Skin epidermis (tissue), 12 donors: ENCODE measurements around the gene CDKN1C.
A peak's percentile ranks its signal among the peaks of the same experiment; 100 is the strongest.

Experiments used
- H3K27ac ChIP-seq, 21 experiments: fragments of 200-600 bp; sonication (generic) in 11 of 21; one replicate each; pipeline ENCODE4 v1.5.0; 2020; ENCODE audit warnings: mild to moderate bottlenecking in 3 of 21, inconsistent platforms in 2 of 21, moderate library complexity in 2 of 21
- H3K4me3 ChIP-seq, 7 experiments: fragments of 200-600 bp; sonication (generic) in 2 of 7; one replicate each; pipeline ENCODE4 v1.5.0; 2020; ENCODE audit warnings: inconsistent platforms in 2 of 7, mild to moderate bottlenecking in 2 of 7, moderate library complexity in 1 of 7

CDKN1C gene

DNA sequence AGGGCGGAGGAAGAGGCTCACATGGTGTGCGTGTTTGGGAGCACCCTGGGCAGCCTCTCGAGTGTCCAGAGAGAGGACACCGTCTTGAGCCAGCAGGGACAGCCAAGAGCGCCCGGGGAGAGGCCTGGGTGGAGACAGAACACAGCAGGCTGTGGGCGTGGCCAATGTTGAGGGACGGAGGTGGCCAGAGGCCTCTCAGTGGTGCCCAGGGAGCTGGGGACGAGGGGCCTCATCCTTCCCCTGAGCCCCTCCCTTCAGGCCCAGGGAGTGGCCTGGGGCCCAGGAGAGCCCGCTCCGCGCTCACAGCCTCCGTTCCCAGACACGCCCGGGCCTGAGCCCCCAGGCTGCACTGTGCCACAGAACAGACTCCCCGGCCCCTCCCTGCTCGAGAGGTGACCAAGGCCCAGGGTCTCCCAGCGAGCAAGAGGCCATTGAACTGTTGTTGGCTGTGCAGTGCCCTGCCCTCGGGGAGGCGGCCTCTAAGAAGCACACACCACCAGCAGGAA is 48.4 kb downstream of the CDKN1C start:
- Histone ChIP-seq H3K4me3 (no peak overlapping the region), H3K27ac (peak overlapping the region in 1 of 21 experiments; percentile 15)

DNA sequence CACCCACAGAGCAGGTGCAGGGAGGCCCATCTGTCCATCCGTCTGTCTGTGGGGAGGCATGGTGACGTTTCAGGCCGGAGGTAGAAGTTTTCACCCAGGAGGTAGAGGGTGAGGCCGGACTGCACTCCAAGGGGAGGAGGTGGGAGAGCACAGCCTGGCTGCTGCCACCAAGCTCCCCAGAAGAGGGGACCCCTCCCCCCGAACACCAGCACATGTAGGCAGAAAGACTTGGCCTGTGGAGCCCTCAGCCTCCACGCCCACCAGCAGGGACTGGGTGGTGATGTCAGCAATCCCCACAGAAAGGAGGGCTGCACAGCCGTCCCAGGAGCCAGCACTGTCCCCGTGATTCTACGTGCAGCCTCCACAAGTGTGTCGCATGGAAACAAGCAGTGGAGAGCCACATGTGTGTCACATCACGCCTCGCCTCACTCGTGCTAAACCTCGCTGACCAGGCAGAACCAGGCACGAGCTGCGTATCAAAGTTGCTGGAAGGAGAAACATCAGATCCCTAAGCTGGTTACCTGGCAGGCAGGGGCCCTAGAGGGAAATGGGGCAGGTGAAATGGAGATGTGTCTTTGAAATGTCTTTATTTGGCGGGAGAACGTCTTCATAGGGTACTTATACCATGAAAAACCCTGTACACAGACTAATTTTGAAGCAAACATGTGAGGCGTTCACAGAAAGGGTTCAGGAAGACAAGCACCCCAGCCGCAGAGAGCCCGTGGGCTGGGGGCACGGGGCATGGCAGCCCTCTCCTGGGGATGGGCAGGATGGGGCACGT is 49.1 kb downstream of the CDKN1C start:
- no peak overlapping the region for H3K27ac ChIP-seq

DNA sequence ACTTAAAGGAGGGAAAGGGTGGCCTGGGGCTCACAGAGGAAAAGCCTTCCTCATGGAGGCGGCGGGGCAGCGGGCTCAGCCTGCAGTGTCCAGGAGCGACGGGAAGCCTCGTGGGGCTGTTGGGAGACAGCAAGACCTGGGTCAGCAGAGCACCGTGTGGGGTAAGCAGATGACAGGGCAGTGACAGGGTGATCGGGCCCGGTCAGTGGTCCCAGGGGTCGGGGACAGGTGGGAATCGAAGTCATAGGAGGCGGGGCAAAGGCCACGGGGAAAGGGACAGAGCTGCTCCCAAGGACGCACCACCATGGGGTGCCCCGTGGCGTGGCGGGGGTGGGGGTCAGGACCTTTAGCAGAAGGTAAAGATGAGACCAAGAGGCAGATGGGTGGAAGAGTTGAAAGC is 49.8 kb downstream of the CDKN1C start:
- no peak overlapping the region for H3K4me3 ChIP-seq
- no peak overlapping the region for H3K27ac ChIP-seq

More for the DNA sequence above, 49.1 kb downstream of the CDKN1C start:
- H3K4me3 ChIP-seq: no peak overlapping the region

DNA sequence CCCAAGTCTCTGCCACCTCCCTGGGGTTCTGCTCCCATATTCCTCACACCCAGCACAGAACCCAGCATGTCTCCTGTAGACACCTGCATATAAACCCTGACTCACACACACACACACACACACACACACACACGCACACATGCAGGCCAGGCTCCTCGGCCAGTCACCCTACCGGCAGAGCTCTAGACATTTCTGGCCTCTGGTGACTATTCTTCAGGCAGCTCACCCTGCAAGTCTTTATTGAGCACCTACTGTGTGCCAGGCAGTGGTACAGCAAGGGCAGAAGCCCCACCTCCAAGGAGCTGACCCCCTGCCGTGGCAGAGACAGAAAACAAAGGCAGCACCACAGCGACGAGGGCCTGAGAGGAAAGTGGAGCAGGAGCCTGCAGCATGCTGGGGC is 50.3 kb downstream of the CDKN1C start:
- Histone ChIP-seq H3K4me3 (no peak overlapping the region), H3K27ac (no peak overlapping the region)

DNA sequence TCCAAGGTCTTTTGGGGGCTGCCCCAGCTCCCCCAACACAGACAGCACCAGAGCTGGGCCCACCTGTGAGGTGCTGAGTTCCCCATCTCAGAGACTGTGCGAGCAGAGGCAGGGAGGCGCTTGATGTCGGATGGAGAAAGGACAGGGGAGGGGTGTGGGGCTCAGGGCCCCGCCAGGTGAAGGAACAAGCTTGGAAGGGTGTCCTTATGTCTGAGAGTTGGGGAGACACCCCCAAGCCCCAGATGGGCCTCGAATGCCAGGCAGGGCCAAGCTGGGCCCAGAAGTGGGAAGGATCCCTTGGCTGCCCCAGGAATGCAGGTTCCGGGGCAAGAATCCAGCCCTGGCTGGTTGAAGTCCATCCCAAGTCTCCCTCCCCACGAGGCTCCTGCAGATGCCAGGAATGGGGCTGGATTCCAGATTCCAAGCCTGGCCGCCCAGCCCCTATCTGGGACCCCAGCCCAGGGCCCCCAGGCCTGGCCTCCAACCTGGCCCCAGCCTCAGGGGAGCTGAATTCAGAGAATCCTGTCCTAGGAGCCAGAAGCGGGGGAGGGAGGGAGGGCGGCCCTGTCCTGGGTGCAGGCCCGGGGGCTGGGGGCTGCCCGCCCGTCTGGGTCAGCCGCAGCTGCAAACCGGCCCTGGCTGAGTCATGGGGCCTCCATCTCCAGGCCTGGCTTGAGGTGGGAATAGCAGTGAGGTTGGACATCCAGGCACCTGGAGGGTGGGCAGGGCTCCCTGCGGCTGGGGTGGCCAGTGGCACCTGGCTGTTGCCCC is 50.9 kb downstream of the CDKN1C start:
- no peak overlapping the region for H3K4me3 ChIP-seq

DNA sequence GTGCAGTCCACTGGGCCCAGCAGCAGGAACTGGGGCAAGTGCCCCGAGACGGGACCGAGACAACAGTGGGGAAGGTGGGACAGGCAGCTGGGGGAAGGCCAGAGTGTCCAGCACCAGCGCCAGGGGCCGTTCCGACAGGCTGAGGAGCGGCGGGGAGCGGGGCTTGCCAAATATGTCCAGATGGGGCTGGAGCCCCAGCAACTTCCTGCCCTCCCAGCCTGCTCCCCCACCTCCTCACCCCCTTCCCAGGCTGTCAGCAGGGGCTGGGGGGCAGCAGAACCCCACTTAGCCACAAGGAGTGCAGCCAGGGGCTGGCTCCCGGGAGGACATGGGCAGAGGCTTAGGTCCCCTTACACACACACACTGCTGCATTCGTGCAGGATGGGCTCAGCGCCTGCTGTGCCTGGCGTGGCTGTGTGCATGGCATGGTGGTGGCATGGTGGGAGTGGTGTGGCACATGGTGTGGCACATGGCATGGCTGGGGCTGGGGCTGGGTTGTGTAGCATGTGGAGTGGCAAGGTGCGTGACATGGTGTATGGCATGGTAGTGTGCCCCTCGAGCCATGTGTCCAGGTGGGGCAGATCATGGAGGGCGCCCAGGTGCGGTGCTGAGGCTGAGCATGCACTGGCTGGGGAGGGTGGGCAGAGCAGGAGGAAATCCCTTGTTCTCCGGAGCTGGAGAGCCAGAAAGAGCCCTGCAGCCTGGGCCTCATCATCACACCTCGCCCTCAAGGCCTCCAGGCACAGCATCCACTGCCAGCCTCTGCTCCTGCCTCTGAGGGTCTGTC is 51.7 kb downstream of the CDKN1C start:
- Histone ChIP-seq H3K27ac (no peak overlapping the region), H3K4me3 (no peak overlapping the region)

More for the DNA sequence above, 50.9 kb downstream of the CDKN1C start:
- H3K27ac ChIP-seq: no peak overlapping the region
